H54 (cell line): ENCODE results near the gene TMEM45B.
"Not testable (repeated sequence)": the region's sequence is repeated elsewhere in the genome, so short reads cannot be mapped to it uniquely, and the experiment has no call there.

Source experiments
- DNase-seq: peaks from one replicate; pipeline ENCODE4 v3.0.0; 2011; ENCODE audit warnings: low spot score, mixed read lengths; ENCODE audit not compliant: insufficient read length
- FAIRE-seq: peaks from 3 replicates; lab custom pipeline; 2011; peaks lifted over from hg19 to GRCh38; lab: Jason Lieb, UNC
- POLR2A ChIP-seq: IDR thresholded peaks from 2 replicates; pipeline ENCODE4 v1.6.1; 2011; ENCODE audit warnings: low read depth, mild to moderate bottlenecking, low read length

TMEM45B gene

GRCh38 chr11:129853518-129854231 lies 38.0 kb downstream of the TMEM45B start:
- DNase-seq (no peak), FAIRE-seq (no peak)
- TF ChIP-seq POLR2A, result no peak

- no peak for DNase-seq
- no peak for FAIRE-seq
- no peak for TF ChIP-seq POLR2A
These were observed 38.7 kb downstream of the TMEM45B start for GRCh38 chr11:129854232-129854805.

DNA sequence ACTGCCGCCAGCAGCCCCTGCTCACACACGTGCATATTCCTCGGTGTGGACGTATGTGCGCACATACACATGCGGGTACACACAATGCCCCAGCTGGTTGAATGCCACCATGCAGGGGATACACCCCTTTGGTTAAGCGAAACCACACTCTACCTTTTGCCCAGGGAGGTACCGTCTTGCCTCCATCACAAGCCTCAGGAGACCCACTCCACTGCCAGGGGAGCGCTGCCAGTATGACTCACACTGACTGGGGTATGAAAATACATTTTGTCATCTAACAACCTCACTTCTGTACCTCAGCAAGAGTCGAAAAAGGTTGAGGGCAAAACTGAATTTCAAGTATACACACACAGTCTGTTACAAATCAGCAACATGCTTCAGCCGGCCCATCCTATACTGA lies 39.4 kb downstream of the TMEM45B start:
- FAIRE-seq (no peak), DNase-seq (no peak)
- TF ChIP-seq POLR2A, result no peak

DNA sequence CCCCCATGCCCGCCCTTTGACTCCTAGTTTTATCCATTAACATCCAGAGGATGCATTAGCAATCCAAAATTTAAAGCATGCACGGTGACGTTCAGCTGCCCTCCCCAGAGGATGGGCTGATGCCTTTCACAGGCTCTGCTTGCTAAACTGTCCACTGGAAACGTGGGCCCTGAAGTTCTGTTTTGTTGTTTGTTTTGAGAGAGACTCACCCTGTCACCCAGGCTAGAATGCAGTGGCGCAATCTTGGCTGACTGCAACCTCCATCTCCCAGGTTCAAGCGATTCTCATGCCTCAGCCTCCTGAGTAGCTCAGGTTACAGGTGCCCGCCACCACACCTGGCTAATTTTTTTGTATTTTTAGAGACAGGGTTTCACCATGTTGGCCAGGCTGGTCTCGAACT lies 40.4 kb downstream of the TMEM45B start:
- no peak for TF ChIP-seq POLR2A
- FAIRE-seq (no peak), DNase-seq (no peak)

DNA sequence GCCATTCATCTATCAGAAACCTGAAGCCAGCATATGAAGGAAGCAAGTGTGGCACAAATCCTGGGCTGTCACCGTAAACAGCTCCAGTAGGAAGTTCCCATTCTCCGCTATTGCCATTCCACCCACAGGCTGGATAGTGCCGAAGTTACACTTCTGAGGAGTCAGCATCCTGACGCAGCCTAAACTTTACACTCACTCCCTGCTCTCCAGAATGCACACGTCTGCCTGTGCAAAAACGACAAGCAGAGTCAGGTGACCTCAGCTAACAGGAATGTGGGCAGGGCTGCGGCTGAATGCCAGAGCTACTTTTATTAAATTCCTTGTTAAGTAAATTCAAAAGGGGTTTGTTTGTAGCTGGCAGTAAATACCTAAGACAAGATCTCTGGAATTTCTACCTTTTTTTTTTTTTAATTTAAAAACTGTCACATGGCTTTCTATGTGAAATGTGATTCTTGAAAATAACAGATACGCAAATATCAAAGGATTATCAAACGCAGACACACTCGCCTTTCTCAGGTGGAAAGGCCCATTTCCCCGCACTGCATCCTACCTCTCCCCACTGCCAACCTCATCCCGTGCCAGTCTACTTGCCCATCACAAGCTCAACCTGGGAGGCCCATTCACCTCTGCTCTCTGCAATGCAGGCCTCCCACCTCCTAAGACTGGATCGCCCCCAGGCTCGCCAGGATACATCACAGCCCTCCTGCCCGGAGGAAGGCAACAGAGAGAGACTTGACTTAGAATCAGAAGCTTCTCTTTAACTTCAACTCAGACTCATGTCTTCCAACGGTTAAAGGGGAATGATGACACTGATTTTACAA lies 46.3 kb downstream of the TMEM45B start:
- no peak for TF ChIP-seq POLR2A
- FAIRE-seq (peak; percentile 96), DNase-seq (peak; percentile 78)

- no peak for FAIRE-seq
- no peak for TF ChIP-seq POLR2A
- no peak for DNase-seq
These were observed 49.2 kb downstream of the TMEM45B start for GRCh38 chr11:129864811-129865210.

- FAIRE-seq (no peak), DNase-seq (no peak)
- no peak for TF ChIP-seq POLR2A
These were observed 50.1 kb downstream of the TMEM45B start for GRCh38 chr11:129865701-129866100.

GRCh38 chr11:129866311-129866710 lies 50.7 kb downstream of the TMEM45B start:
- FAIRE-seq, result no peak
- TF ChIP-seq POLR2A, result no peak
- no peak for DNase-seq

DNA sequence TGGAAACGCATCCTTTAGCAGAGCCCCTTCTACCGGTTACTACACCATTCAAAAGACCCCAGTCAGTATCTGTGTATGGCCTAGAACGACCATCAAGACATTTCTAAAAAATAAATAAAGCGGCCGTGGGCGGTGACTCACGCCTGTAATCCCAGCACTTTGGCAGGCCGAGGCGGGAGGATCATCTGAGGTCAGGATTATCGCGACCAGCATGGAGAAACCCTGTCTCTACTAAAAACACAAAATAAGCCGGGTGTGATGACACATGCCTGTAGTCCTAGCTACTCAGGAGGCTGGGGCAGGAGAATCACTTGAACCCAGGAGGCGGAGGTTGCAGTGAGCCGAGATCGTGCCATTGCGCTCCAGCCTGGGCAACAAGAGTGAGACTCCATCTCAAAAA lies 53.0 kb downstream of the TMEM45B start:
- DNase-seq, FAIRE-seq: not testable (repeated sequence)

DNA sequence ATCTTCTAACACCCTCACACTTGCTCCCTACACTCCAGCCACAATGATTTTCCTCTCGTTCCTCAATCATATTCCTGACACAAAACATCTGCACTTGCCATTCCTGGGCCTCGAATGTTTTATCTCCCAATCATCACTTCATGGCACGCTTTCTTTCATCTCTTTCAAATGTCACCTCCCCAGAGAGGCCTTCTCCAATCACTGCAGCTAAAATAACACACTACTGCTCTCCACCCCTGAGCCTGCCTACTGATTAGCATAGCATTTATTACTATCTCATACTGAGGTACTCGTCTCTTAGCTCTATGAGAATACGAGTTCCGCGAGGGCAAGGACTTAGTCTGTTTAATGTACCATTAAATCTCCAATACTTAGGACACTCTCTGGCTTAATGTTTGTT lies 56.3 kb downstream of the TMEM45B start:
- no peak for TF ChIP-seq POLR2A
- FAIRE-seq (no peak), DNase-seq (no peak)

DNA sequence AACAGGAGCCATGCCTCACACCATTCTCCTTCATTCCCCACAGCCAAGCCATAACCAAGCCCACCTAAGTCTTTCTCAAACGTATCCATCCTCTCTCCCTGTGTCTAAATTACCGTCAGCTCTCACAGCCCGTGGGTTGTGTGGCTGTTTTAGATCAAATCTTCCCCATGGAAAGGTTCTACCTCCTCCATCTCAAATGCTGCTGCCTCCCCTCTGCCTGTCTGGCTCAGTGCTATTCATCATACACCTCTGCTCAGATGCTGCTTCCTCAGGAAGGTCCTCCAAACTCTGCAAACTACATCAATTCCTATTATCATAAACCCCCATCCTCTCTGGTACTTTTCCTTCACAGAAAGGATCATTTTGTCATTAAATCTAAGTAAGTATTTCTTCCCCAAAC lies 64.7 kb downstream of the TMEM45B start:
- DNase-seq (no peak), FAIRE-seq (no peak)
- no peak for TF ChIP-seq POLR2A

DNA sequence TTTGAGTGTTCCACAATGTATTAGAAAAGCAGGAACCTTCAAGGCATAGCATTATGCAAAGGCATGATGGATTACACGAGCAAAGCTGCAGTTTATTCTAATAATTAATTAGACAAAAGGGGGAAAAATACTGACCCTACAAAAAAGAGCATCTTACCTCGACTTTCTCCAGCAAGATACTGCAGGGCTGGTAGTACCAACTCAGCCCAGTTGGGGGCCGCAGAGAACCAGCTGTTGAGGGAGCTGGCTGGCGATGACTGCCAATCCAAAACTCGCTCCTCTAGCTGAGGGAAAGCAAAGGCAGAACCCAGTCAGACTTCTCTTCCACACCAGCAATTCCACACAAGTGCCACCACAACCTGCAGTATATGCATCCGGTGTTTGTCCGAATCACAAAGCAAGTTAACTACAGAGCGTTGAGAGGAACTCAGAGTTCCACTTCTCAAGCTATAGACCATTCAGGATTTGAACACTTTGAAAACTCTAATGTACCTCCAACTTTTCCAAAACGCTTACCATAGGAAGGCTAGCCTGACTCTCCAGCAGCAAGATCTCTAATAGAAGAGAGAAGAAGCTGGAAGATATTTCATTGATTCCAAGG lies 66.0 kb downstream of the TMEM45B start:
- FAIRE-seq, result no peak
- TF ChIP-seq POLR2A, result no peak
- DNase-seq, result peak; percentile 24

DNA sequence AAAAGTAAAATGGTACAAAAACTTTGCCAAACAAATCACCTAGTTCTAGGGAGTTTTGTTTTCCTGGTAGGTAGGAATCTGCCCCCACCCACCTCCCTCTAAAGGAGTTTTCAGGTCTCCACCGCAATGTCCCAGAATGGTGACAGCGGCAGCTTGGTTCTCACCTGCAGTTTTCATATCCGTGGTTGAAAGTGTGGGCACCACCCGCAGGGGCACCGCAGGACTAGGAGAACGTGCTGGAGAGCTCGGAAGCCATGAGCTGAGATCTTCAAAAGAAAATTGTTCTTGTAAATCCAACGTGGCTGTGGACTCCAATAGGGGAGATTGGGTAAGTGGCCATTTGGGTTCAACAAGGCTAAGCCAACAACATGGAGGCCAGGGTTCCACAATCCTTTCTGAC lies 68.9 kb downstream of the TMEM45B start:
- no peak for TF ChIP-seq POLR2A
- FAIRE-seq, result no peak
- no peak for DNase-seq

DNA sequence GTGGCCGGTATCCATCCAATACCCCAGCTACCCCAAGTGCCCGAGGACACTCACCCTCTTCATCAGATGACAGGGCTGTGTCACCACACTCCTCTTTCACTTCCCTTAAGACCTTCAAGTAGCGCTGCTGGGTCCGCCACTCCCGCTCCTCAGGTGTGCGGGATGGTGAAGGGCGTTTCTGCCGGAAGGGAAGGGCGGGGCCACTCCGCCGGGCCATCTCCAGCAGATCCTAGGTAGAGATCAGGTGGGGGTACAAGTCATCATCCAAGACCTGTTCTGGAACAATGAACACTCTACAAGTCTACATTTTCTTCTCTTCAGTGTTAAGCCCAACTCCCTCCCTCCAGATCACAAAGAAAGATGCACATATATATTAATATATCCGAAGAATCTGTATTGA lies 69.7 kb downstream of the TMEM45B start:
- DNase-seq (no peak), FAIRE-seq (no peak)
- TF ChIP-seq POLR2A, result no peak
